Measurements from ENCODE around the gene MISP3. TPM values are rescaled to one million over a fixed set of nuclear protein-coding genes. Genes with fewer than 3 reads are reported as not detected.

The MISP3 gene
- total RNA-seq, 3 donors from 2014 or later = 4.6 to 6.4 (median 5.0) TPM

DNA sequence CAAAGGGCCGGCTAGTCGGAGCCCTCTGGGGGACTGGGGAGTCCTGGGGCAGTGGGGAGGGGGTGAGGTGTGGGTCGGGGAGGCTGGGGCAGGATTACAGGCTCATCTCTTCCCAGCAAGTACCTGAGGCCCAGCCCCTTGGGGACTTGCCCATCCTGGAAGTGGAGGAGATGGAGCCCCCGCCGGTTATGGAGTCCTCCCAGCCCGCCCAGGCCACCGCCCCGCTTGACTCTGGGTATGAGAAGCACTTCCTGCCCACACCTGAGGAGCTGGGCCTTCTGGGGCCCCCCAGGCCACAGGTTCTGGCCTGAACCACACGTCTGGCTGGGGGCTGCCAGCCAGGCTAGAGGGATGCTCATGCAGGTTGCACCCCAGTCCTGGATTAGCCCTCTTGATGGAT lies 20.6 kb upstream of the MISP3 start:
- no peak overlapping the region for H3K4me3 ChIP-seq
- intact Hi-C loops (cut with DNase I; ENCODE audit: low total_unique reads) = no loop called here
- no peak overlapping the region for H3K27ac ChIP-seq
- DNase-seq (ENCODE audit: low spot score in 2 of 2) = no peak
- no peaks in the 10 kb centered on the region for H3K27me3 ChIP-seq
- H3K4me1 ChIP-seq = no peaks in the 10 kb centered on the region
- H3K9me3 ChIP-seq = peaks cover 0 to 8% of the 10 kb centered on the region in 2 donors
- no peaks in the 10 kb centered on the region for H3K36me3 ChIP-seq
- TF ChIP-seq POLR2A (IDR thresholded peaks at IDR 0.05) = no peak
- TF ChIP-seq POLR2AphosphoS5 (IDR thresholded peaks at IDR 0.05) = no peak
- TF ChIP-seq, protein P1, sequence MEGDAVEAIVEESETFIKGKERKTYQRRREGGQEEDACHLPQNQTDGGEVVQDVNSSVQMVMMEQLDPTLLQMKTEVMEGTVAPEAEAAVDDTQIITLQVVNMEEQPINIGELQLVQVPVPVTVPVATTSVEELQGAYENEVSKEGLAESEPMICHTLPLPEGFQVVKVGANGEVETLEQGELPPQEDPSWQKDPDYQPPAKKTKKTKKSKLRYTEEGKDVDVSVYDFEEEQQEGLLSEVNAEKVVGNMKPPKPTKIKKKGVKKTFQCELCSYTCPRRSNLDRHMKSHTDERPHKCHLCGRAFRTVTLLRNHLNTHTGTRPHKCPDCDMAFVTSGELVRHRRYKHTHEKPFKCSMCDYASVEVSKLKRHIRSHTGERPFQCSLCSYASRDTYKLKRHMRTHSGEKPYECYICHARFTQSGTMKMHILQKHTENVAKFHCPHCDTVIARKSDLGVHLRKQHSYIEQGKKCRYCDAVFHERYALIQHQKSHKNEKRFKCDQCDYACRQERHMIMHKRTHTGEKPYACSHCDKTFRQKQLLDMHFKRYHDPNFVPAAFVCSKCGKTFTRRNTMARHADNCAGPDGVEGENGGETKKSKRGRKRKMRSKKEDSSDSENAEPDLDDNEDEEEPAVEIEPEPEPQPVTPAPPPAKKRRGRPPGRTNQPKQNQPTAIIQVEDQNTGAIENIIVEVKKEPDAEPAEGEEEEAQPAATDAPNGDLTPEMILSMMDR (IDR thresholded peaks at IDR 0.05) = no peak

DNA sequence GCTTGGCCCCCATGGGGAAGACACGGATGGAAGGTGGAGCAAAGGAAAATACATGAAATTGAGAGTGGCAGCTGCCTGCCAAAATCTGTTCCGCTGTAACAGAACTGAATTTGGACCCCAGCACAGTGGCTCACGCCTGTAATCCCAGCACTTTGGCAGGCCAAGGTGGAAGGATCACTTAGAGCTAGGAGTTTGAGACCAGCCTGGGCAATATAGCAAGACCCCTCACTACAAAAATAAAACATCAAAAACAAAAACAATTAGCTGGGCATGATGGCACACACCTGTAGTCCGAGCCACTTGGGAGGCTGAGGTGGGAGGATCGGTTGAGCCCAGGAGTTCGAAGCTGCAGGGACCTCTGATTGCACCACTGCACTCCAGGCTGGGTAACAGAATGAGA lies 20.1 kb upstream of the MISP3 start:
- DNase-seq (ENCODE audit: low spot score in 2 of 2) = no peak
- Histone ChIP-seq H3K4me1 (no peaks in the 10 kb centered on the region), H3K27ac (no peak overlapping the region), H3K36me3 (no peaks in the 10 kb centered on the region), H3K27me3 (no peaks in the 10 kb centered on the region), H3K4me3 (no peak overlapping the region), H3K9me3 (peaks cover 0 to 8% of the 10 kb centered on the region in 2 donors)
- no peak for TF ChIP-seq POLR2A (IDR thresholded peaks at IDR 0.05)
- TF ChIP-seq, protein P1 (IDR thresholded peaks at IDR 0.05) = no peak
- TF ChIP-seq POLR2AphosphoS5 (IDR thresholded peaks at IDR 0.05) = no peak
- intact Hi-C loops (cut with DNase I; ENCODE audit: low total_unique reads) = no loop called here

DNA sequence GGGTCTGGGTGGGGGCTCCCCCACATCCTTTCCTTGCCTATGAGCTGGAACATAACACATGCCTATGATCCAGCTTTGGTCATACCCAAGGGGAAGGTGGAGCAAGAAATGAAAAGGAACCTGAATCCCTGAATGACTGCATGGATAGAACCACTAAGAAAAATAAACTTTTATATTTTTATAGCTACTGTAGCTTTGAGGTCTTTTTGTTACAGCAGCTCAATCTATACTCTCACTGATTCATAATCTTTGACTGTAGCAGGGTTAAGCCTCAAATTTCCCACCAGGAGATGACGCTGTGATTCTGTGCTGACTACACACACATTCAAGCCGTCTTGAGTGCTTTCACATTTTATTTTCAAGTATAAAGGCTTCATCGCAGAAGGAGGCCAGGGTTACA lies 19.6 kb upstream of the MISP3 start:
- intact Hi-C loops (cut with DNase I; ENCODE audit: low total_unique reads) = no loop called here

DNA sequence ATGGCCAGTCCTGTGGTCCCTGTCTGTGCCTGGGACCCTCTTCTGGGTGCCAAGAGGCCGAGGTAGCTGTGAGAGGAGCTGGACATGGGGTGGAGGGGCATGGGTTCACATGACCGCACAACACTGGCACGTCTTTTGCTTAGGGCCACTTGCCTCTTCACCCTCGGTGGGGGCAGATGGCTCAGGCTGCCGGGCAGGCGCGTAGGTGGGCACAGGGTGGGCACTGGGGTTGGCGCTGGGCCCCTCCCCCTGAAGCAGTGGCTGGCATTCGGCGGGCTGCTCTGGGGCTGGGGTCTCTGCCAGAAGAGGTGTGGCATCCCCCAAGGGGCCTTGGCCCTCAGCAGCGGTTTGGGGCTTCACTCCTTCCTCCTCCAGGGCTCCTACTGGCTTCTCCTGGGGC lies 19.1 kb upstream of the MISP3 start:
- Histone ChIP-seq H3K36me3 (no peaks in the 10 kb centered on the region), H3K27me3 (no peaks in the 10 kb centered on the region), H3K27ac (no peak overlapping the region), H3K9me3 (peaks cover 0 to 8% of the 10 kb centered on the region in 2 donors), H3K4me1 (peaks cover 5 to 6% of the 10 kb centered on the region in 2 donors), H3K4me3 (no peak overlapping the region)
- DNase-seq (ENCODE audit: low spot score in 2 of 2) = no peak
- intact Hi-C loops (cut with DNase I; ENCODE audit: low total_unique reads) = no loop called here
- no peak for TF ChIP-seq POLR2A (IDR thresholded peaks at IDR 0.05)

More for the DNA sequence above, 19.6 kb upstream of the MISP3 start:
- Histone ChIP-seq H3K36me3 (no peaks in the 10 kb centered on the region), H3K27me3 (no peaks in the 10 kb centered on the region), H3K27ac (no peak overlapping the region), H3K4me1 (peaks cover 3 to 5% of the 10 kb centered on the region in 2 donors), H3K9me3 (peaks cover 0 to 8% of the 10 kb centered on the region in 2 donors), H3K4me3 (no peak overlapping the region)
- TF ChIP-seq, protein P1 (IDR thresholded peaks at IDR 0.05) = no peak
- TF ChIP-seq POLR2A (IDR thresholded peaks at IDR 0.05) (no peak), POLR2AphosphoS5 (IDR thresholded peaks at IDR 0.05) (no peak)
- DNase-seq (ENCODE audit: low spot score in 2 of 2) = no peak

DNA sequence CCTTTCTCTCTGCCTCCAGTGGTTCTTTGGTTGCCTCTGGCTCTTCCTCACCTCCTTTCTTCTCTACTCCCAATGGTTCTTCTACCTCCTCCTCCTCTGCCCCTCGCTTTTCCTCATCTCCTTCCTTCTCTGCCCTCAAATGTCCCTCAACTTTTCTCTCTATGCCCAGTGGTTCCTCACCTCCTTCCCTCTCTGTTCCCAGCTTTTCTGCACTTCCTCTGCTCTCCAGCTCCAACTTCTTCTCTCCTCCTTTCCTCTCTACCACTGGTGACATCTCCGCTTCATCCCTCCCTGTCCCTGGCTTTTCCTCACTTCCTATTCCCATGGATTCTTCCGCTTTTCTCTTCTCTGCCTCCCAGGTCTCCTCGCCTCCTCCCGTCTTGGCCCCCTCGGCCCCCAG lies 18.5 kb upstream of the MISP3 start:
- no peak for DNase-seq (ENCODE audit: low spot score in 2 of 2)
- intact Hi-C loops (cut with DNase I; ENCODE audit: low total_unique reads) = no loop called here
- H3K27me3 ChIP-seq = no peaks in the 10 kb centered on the region
- H3K27ac ChIP-seq = no peak overlapping the region
- no peaks in the 10 kb centered on the region for H3K36me3 ChIP-seq
- no peak overlapping the region for H3K4me3 ChIP-seq
- no peak for TF ChIP-seq POLR2A (IDR thresholded peaks at IDR 0.05)
- no peak for TF ChIP-seq POLR2AphosphoS5 (IDR thresholded peaks at IDR 0.05)
- TF ChIP-seq, protein P1 (IDR thresholded peaks at IDR 0.05) = no peak
- peaks cover 0 to 8% of the 10 kb centered on the region in 2 donors for H3K9me3 ChIP-seq
- H3K4me1 ChIP-seq = peaks cover 5 to 6% of the 10 kb centered on the region in 2 donors

DNA sequence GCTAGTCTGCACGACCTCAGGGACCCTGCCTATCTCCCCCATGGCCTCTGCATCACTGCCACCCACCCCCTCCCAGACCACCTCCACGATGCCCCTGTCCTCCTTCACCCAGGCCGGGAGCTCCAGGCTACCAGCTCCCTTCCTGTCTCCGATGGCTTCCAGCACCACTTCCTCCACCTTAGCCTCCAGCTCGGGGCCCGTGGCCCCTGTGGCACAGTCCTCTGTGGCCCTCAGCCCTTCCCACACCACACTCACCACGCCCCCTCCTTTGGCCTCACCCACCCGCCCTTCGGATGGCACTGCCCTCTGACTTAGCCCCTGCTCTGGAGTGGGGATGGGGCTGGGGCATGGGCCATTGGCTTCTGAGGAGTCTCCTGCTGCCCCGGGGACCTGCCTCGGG lies 17.9 kb upstream of the MISP3 start:
- Histone ChIP-seq H3K27me3 (no peaks in the 10 kb centered on the region), H3K27ac (no peak overlapping the region), H3K9me3 (peaks cover 0 to 8% of the 10 kb centered on the region in 2 donors), H3K4me1 (peaks cover 5 to 6% of the 10 kb centered on the region in 2 donors), H3K36me3 (no peaks in the 10 kb centered on the region), H3K4me3 (no peak overlapping the region)
- intact Hi-C loops (cut with DNase I; ENCODE audit: low total_unique reads) = no loop called here
- no peak for DNase-seq (ENCODE audit: low spot score in 2 of 2)
- TF ChIP-seq POLR2A (IDR thresholded peaks at IDR 0.05) (no peak), POLR2AphosphoS5 (IDR thresholded peaks at IDR 0.05) (no peak)
- TF ChIP-seq, protein P1 (IDR thresholded peaks at IDR 0.05) = no peak
